Activated naive CD4-positive, alpha-beta T cell treated with anti-CD3 and anti-CD28 coated beads, Interleukin-2, amount 10 ng/mL, durations not matched to agents 7 days and 5 days (primary cell): Measurements from ENCODE around the gene KDM7A.

Source experiments
- CTCF ChIA-PET: fragments of 350-600 bp; sonication (Branson Sonifier 250); formaldehyde crosslinking; loops from one replicate; lab custom pipeline; 2021; ENCODE audit warnings: antibody characterized with exemption; lab: Charles Lee
- DNase-seq: peaks from one replicate; pipeline ENCODE4 v3.0.0-alpha.2; 2020
- H3K27ac Mint-ChIP-seq: one replicate; pipeline ENCODE4 v1.8.0; 2021; ENCODE audit warnings: mild to moderate bottlenecking, moderate library complexity, mixed read lengths
- H3K27me3 Mint-ChIP-seq: one replicate; pipeline ENCODE4 v1.8.0; 2021; ENCODE audit warnings: mild to moderate bottlenecking, mixed read lengths
- H3K36me3 Mint-ChIP-seq: one replicate; pipeline ENCODE4 v1.8.0; 2021; ENCODE audit warnings: mixed read lengths
- H3K4me1 Mint-ChIP-seq: one replicate; pipeline ENCODE4 v1.8.0; 2021; ENCODE audit warnings: mixed read lengths
- H3K4me3 Mint-ChIP-seq: one replicate; pipeline ENCODE4 v1.8.0; 2021; ENCODE audit warnings: mild to moderate bottlenecking, moderate library complexity, mixed read lengths
- H3K9me3 Mint-ChIP-seq: one replicate; pipeline ENCODE4 v1.8.0; 2021; ENCODE audit warnings: mixed read lengths

The KDM7A gene

GRCh38 chr7:140074780-140075179, 102.0 kb downstream of the KDM7A start:
- H3K4me3 Mint-ChIP-seq = no peak overlapping the region
- CTCF ChIA-PET = no interaction called here
- DNase-seq = no peak
- peaks cover 2% of the 10 kb centered on the region for H3K9me3 Mint-ChIP-seq
- H3K27me3 Mint-ChIP-seq = peaks cover 23% of the 10 kb centered on the region
- peaks cover 4% of the 10 kb centered on the region for H3K4me1 Mint-ChIP-seq
- H3K36me3 Mint-ChIP-seq = no peaks in the 10 kb centered on the region
- H3K27ac Mint-ChIP-seq = no peak overlapping the region

GRCh38 chr7:140070546-140070945, 106.2 kb downstream of the KDM7A start:
- CTCF ChIA-PET = no interaction called here
- peaks cover 27% of the 10 kb centered on the region for H3K9me3 Mint-ChIP-seq
- peaks cover 21% of the 10 kb centered on the region for H3K36me3 Mint-ChIP-seq
- H3K27me3 Mint-ChIP-seq = peaks cover 21% of the 10 kb centered on the region
- no peak overlapping the region for H3K4me3 Mint-ChIP-seq
- H3K4me1 Mint-ChIP-seq = peaks cover 6% of the 10 kb centered on the region
- no peak overlapping the region for H3K27ac Mint-ChIP-seq
- no peak for DNase-seq

- DNase-seq = no peak
- peaks cover 6% of the 10 kb centered on the region for H3K4me1 Mint-ChIP-seq
- CTCF ChIA-PET = no interaction called here
- H3K27me3 Mint-ChIP-seq = peaks cover 21% of the 10 kb centered on the region
- peaks cover 21% of the 10 kb centered on the region for H3K36me3 Mint-ChIP-seq
- H3K9me3 Mint-ChIP-seq = peaks cover 27% of the 10 kb centered on the region
- no peak overlapping the region for H3K4me3 Mint-ChIP-seq
- H3K27ac Mint-ChIP-seq = no peak overlapping the region
These were observed 107.4 kb downstream of the KDM7A start for GRCh38 chr7:140069298-140069949.

- Mint-ChIP-seq H3K9me3 (peaks cover 27% of the 10 kb centered on the region), H3K4me1 (peaks cover 16% of the 10 kb centered on the region), H3K4me3 (no peak overlapping the region), H3K36me3 (peaks cover 24% of the 10 kb centered on the region), H3K27ac (no peak overlapping the region), H3K27me3 (peaks cover 21% of the 10 kb centered on the region)
- DNase-seq = no peak
- CTCF ChIA-PET = no interaction called here
These were observed 108.8 kb downstream of the KDM7A start for GRCh38 chr7:140068033-140068432.

GRCh38 chr7:140067052-140067451, 109.7 kb downstream of the KDM7A start:
- peaks cover 17% of the 10 kb centered on the region for H3K27me3 Mint-ChIP-seq
- CTCF ChIA-PET = no interaction called here
- H3K9me3 Mint-ChIP-seq = peaks cover 27% of the 10 kb centered on the region
- peaks cover 17% of the 10 kb centered on the region for H3K4me1 Mint-ChIP-seq
- H3K36me3 Mint-ChIP-seq = peaks cover 24% of the 10 kb centered on the region
- no peak for DNase-seq
- no peak overlapping the region for H3K4me3 Mint-ChIP-seq
- no peak overlapping the region for H3K27ac Mint-ChIP-seq

- CTCF ChIA-PET = interaction anchor here (1.0 kb wide), 1 partner anchor 242 kb away, joined by 3 read pairs; no protein-coding TSS in a partner anchor
- peak within 1 kb of the TSS; percentile 91 for H3K27ac Mint-ChIP-seq
- DNase-seq = peak; percentile 95
- peaks cover 39% of the 10 kb centered on the region for H3K36me3 Mint-ChIP-seq
- H3K4me3 Mint-ChIP-seq = peak within 1 kb of the TSS; percentile 89
- H3K9me3 Mint-ChIP-seq = peaks cover 19% of the 10 kb centered on the region
- peaks cover 50% of the 10 kb centered on the region for H3K4me1 Mint-ChIP-seq
- H3K27me3 Mint-ChIP-seq = peaks cover 4% of the 10 kb centered on the region
These were observed 114.1 kb downstream of the KDM7A start, which contains the start of gene PARP12 for GRCh38 chr7:140062528-140063299. Gene PARP12 (minus strand): TSS chr7:140062951. CDS start chr7:140062847, 104 bp downstream.

- peaks cover 15% of the 10 kb centered on the region for H3K9me3 Mint-ChIP-seq
- peaks cover 4% of the 10 kb centered on the region for H3K27me3 Mint-ChIP-seq
- H3K27ac Mint-ChIP-seq = peak overlapping the region; percentile 91
- DNase-seq = peak; percentile 58
- CTCF ChIA-PET = no interaction called here
- peaks cover 41% of the 10 kb centered on the region for H3K36me3 Mint-ChIP-seq
- H3K4me1 Mint-ChIP-seq = peaks cover 54% of the 10 kb centered on the region
- H3K4me3 Mint-ChIP-seq = peak overlapping the region; percentile 89
These were observed 114.7 kb downstream of the KDM7A start for GRCh38 chr7:140062118-140062527.

- Mint-ChIP-seq H3K4me1 (peaks cover 55% of the 10 kb centered on the region), H3K9me3 (peaks cover 10% of the 10 kb centered on the region), H3K27ac (peak overlapping the region; percentile 91), H3K4me3 (peak overlapping the region; percentile 89), H3K36me3 (peaks cover 41% of the 10 kb centered on the region), H3K27me3 (peaks cover 1% of the 10 kb centered on the region)
- no peak for DNase-seq
- CTCF ChIA-PET = interaction anchor here (0.6 to 0.7 kb wide), 2 partner anchors 419 to 427 kb away, joined by 3 to 6 read pairs; no protein-coding TSS in a partner anchor
These were observed 115.2 kb downstream of the KDM7A start for GRCh38 chr7:140061607-140061930.

GRCh38 chr7:140060788-140061606, 115.8 kb downstream of the KDM7A start:
- Mint-ChIP-seq H3K27ac (peak overlapping the region; percentile 91), H3K4me3 (peak overlapping the region; percentile 89), H3K4me1 (peaks cover 56% of the 10 kb centered on the region), H3K36me3 (peaks cover 40% of the 10 kb centered on the region), H3K27me3 (no peaks in the 10 kb centered on the region), H3K9me3 (peaks cover 4% of the 10 kb centered on the region)
- no peak for DNase-seq
- CTCF ChIA-PET = interaction anchor here (0.6 to 1.2 kb wide), 3 partner anchors 265 to 428 kb away, joined by 3 to 6 read pairs (median 4); no protein-coding TSS in a partner anchor

- Mint-ChIP-seq H3K4me3 (no peak overlapping the region), H3K4me1 (peaks cover 60% of the 10 kb centered on the region), H3K9me3 (no peaks in the 10 kb centered on the region), H3K36me3 (peaks cover 43% of the 10 kb centered on the region), H3K27ac (peak overlapping the region; percentile 50), H3K27me3 (no peaks in the 10 kb centered on the region)
- DNase-seq = no peak
- CTCF ChIA-PET = interaction anchor here (0.6 to 1.2 kb wide), 2 partner anchors 20 to 266 kb away, joined by 3 to 4 read pairs; no protein-coding TSS in a partner anchor
These were observed 116.5 kb downstream of the KDM7A start for GRCh38 chr7:140060243-140060630.

GRCh38 chr7:140059273-140060242, 117.2 kb downstream of the KDM7A start:
- Mint-ChIP-seq H3K4me1 (peaks cover 65% of the 10 kb centered on the region), H3K27me3 (no peaks in the 10 kb centered on the region), H3K27ac (peak overlapping the region; percentile 68), H3K4me3 (peak overlapping the region; percentile 13), H3K9me3 (no peaks in the 10 kb centered on the region), H3K36me3 (peaks cover 47% of the 10 kb centered on the region)
- DNase-seq = no peak
- CTCF ChIA-PET = interaction anchor here (0.6 kb wide), 1 partner anchor 20 kb away, joined by 3 read pairs; no protein-coding TSS in a partner anchor

GRCh38 chr7:140058517-140058916, 118.3 kb downstream of the KDM7A start:
- H3K4me1 Mint-ChIP-seq = peaks cover 71% of the 10 kb centered on the region
- peaks cover 54% of the 10 kb centered on the region for H3K36me3 Mint-ChIP-seq
- DNase-seq = no peak
- H3K4me3 Mint-ChIP-seq = peak overlapping the region; percentile 40
- no peaks in the 10 kb centered on the region for H3K27me3 Mint-ChIP-seq
- peak overlapping the region; percentile 68 for H3K27ac Mint-ChIP-seq
- CTCF ChIA-PET = no interaction called here
- no peaks in the 10 kb centered on the region for H3K9me3 Mint-ChIP-seq

- no peak for DNase-seq
- no peak overlapping the region for H3K27ac Mint-ChIP-seq
- no peak overlapping the region for H3K4me3 Mint-ChIP-seq
- H3K4me1 Mint-ChIP-seq = peaks cover 70% of the 10 kb centered on the region
- H3K9me3 Mint-ChIP-seq = no peaks in the 10 kb centered on the region
- no peaks in the 10 kb centered on the region for H3K27me3 Mint-ChIP-seq
- H3K36me3 Mint-ChIP-seq = peaks cover 65% of the 10 kb centered on the region
- CTCF ChIA-PET = interaction anchor here (0.7 to 1.1 kb wide), 3 partner anchors 44 to 247 kb away, joined by 3 read pairs; no protein-coding TSS in a partner anchor
These were observed 119.6 kb downstream of the KDM7A start for GRCh38 chr7:140057143-140057535.
